Hematopoietic multipotent progenitor cell treated with erythropoietin and hydrocortisone succinate and interleukin-3 and kit ligand, for 15 days (in vitro differentiated cells): ENCODE results near the gene IL26.
"Not testable (repeated sequence)": the region's sequence is repeated elsewhere in the genome, so short reads cannot be mapped to it uniquely, and the experiment has no call there.

Experiments
- DNase-seq: peaks from one replicate; pipeline ENCODE4 v3.0.0-alpha.2; 2015; ENCODE audit warnings: low spot score

The IL26 gene

DNA sequence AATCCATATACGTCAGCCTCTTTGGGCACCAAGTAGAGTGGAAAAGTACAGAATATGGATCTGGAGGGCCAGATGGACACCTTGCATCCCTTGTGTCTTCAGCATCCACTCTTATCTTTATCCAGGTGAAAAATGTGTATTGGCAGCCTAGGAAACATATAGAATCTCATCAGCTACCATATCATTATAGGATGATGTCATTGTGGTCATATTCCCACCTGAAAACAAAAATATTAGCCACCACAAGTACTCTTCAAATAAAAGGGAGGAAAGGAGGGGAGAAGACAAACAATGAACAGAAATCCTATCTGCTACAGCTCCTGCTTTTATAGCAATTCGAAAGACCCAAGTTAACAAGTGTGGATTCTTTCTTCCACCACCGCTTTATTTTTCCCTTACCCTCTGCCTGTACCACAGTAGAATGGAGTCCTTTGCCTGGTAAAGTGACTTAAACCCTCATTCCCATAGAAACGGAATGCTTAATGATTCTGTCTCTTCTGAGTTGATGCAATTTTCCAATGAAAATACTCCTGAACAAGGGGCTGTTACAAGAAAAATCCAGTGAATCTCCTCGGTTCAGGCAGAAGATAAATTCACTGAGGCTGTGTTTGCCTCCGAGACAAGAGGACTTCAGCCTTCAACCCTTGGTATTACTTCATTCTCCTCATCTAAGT is 13.8 kb upstream of the IL26 start:
- DNase-seq: no peak

DNA sequence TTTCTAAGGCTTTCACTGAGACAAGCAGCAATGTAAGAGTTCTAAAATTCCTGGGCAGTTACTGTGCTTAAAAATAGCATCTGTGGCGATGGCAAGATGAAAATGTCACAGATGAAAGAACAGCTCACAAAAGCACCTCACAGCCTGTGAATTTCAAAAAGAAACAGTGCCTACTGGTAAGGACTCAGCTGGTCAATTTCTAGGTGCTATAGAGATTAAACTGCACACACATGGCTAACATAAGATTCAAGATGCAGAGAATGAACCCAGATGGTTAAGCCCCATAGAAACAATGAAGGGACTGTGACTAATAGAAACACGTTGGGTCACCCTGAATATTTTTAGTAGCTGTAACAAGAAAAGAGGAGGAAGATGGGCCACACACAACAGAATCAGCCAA is 12.0 kb upstream of the IL26 start:
- no peak for DNase-seq

DNA sequence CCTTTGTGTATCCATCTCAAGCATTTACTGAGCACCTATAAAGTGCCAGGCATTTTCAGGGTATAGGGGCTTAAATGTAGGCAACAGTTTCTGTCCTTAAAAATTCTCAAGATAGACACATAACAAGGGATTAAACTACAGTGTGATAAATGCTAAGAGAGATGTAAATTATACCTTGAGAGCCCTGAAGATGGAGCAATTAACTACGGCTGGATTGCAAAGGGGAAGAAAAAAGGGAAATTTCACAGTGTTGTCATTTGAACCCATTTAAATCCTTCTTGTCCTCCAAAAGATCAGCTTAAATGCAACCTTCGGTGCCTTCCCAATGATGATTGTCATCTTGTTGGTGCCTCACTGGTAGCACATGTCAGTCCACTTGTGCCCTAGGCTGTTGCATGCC is 11.5 kb upstream of the IL26 start:
- DNase-seq: no peak

DNA sequence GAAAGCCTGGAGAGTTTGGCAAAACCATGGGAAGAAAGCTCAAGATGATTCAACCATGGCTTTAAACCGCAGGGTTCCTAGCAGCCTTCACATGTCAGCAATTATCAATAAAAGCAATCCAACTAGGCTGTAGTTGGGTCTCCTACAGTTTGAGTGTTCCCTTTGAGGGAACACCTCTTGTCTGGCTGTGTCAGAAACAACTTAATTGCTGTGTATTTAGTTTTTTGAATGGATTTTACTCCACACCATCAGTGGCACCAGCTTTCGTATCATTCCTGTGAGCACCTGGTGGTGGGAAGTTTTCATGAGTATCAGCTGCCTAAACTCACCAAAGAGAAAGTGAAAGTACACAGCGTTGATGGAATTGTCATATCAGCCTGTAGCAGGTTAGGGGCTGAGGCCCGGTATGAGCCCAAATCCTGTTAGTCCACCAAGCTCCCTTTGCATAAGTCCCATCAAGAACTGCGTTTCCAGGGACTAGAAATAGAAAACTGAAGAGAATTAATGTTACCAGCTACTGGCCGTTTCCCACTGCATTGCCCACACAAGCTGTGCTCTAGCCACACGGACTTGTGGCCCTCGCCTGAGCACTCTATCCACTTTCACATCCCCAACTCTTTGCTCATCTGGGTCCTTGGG is 10.9 kb upstream of the IL26 start:
- DNase-seq: peak; percentile 72

DNA sequence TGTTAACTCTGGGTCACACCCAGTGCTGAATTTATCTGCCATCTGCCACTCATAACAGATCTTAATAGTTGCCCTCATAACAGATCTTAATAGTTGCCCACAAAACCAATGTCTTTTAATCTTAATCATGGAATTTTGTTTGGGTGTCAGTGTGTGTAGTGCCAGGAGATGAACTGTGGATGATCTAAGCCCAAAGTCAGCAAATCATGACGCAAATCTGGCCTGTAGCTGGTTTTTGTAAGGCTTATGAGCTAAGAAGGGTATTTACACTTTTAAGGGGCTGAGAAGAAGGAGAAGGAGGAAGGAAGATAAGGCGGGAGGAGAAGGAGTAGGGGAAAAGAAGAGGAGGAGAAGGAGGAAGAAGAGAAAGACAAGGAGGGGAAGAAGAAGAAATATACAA is 10.0 kb upstream of the IL26 start:
- DNase-seq: no peak

DNA sequence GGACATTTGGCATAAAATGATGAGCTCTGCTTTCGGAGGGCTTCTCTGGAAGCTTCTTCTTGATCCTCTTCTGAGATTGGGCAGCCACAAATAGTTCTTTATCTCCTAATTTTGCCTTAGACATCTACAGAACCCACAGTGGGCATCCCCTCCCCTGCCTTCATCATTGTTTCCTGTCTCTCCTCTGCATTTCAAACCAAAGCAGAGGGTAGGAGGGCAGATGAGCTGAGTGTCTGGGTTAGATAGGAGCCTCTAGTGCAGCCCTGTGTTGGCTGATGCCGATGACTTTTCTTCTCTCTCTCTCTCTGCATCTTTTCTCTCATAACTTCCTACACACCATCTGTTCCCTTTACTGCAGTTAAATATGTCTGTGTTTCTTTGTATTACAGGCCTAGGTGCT is 8.5 kb upstream of the IL26 start:
- no peak for DNase-seq

DNA sequence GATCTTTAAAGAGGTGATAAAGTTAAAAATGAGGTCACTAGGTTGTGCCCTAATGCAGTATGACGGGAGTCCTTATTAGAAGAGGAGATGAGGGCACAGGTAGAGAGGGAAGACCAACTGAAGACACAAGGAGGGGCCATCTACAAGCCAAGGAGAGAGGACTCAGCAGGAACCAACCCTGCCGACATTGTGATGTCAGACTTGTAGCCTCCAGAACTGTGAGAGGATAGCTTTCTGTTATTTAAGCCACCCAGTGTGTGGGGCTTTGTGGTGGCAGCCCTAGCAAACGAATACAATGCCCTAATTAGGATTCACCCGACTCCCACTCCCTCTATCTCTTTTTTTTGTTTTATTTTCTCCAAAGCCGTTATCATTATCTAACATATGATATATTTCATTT is 7.9 kb upstream of the IL26 start:
- DNase-seq: no peak

DNA sequence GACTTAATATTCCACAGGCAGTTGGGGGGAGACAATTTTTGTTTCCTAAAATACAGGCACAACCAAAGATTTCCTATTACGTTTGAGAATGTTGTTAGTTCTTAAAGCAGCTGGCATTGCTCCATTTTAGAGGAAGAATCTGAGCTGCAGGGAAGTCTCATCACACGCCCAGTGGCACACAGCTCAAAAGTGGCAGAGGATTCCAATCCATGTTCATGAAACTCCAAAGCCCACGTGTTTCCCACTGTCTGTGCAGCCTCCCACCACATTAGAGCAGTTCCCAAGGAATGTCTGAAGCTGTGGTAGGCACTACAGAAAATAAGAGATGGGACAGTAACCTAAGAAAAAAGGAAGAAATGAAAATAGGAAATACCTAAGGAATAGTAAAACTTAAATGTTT is 6.1 kb upstream of the IL26 start:
- no peak for DNase-seq

DNA sequence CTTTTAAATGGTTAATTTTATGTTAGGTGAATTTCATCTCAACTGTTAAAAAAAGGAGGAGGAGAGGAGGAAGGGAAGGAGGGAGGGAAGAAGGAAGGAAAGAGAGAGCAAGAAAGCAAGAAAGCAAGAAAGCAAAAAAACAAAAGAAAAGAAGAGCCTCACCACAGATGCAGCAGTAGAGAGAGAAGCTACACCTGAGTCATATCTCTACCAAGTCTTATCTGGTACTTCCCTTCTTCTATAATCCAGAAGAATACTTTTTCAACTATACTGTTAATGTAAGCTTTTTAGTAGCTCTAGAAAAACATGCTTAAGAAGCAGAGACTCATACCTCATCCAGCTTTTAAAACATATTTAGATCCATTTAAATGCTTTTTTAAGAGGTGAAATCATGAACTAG is 5.6 kb upstream of the IL26 start:
- no peak for DNase-seq

DNA sequence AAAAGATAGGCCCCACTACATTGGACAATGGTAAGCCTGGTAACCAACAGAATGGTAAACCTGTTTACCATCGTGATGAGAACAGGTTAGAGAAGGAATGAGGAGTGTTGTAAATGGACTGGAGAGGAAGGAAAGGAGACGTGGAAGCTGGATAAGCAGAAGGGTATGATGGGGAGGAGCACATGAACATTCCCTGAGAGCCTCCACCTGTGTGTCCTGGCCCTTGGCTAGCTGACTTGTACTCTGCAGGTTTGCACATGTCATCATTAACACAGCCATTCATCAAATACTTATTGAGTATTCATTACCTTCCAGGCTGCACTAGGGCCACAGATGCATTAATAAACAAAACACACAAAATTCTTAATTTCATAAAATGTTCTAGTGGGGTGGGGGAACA is 4.3 kb upstream of the IL26 start:
- no peak for DNase-seq

DNA sequence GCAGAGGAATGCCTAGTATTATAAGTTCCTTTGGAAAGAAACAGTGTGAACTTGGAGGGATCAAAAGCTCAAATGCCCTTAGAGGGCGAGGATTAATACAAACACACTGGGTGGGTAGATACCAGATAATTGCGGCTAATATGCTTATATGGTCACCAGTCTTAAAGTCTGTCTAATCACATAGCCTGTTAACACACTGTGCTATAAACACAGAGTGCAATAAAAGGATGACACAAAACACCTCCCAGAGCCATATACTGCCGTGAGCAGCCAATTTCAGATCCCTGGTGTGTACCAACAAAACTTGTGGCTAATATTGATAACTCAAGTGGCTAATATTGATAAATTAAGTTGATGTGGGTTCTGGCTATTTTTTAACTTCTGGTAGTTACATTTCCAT is 1.7 kb upstream of the IL26 start:
- DNase-seq: no peak

DNA sequence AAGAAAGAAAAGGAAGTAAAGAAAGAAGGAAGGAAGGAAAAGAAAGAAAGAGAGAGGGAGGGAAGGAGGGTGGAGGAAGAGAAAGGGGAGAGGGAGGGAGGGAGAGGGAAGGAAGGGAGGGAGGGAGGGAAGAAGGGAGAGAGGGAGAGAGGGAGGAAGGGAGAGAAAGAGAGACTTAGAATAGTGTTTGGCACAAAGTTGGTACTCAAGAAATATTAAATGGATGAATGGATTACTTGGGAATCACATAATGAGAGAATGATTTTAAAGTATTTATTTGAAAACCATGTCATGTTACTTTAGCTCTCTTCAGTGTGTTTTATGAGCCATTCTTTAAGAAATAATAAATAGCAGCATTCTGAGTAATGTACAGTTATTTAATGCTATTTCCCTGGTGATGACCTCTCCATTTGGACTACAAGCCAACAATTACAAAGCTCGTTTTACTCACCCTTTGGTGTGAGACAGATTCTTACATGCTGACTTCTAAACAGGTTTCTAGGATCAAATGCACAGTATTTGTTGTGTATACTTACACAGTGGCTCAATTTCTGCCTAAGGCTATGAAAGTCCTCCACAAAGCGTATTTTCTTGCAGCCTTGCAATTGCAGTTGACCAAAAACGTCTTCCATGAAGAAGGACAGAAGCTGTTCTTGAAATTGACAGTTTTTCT is 861 bp downstream of the IL26 start:
- DNase-seq: no peak

DNA sequence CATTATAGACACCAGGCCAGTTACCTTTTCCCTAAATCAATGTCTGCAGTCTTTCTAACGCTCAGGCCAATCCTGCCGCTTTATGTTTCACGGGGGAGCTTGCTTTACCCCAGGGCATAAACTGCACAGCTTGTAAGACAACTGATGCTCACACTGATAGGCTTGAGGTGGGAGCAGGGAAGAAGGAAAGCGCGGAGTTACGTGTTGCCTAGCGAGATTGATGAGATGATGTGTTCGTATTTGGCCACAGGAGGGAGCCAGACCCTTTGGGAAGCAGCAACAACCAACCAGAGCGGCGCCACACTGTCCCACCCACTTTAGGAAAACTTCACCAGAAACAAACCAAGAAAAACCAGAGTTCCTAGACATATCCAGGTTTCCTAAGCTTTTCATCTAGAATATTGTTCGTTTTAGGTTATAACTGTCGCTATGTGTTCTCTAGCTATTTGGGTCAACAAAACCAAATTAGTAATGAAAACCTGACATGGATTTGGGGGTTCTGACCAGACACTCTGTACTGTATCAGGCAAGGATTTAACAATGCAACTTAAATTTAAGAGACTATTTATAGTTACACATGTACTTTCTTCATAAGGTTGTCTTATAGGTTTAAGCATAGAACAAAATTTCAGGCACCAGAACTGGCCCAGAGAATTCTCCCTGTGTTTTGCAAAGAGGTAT is 2.4 kb downstream of the IL26 start:
- DNase-seq: peak; percentile 73

DNA sequence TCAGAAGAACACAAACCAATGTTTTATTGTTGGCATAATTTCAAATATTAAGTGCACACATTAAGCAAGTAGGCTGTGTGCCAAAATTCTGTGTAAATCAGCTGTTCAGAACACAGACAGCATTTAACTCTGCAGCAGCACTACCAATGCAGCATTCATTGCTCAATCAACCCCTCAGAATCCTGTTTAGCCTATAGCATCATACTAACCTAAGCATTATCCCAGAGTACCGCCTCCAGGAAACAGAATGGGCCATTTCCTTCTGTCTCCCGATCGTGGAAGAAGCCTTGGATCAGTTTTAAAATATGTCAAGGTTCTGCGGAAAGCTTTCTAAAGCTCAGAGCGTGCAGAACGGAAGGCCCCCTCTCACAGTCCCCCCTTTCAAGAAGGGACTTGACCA is 3.3 kb downstream of the IL26 start:
- no peak for DNase-seq

DNA sequence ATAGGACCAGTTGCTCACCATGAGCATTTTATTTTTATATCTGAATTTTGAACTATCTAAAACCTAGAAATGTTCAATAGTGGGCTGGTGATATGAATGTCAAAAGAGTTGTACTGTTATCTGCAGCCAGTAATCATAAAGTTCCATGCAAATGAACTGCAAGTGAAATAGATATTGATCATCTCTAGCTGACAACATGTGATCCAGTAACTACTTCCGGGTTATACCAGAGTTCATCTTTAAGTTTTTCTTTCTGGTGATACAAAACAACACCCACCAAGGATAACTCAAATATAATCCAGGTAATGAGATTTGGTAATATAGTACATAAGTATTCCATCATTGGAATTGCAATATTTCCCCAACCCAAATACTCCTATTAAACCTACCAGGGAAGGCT is 4.1 kb downstream of the IL26 start:
- no peak for DNase-seq

DNA sequence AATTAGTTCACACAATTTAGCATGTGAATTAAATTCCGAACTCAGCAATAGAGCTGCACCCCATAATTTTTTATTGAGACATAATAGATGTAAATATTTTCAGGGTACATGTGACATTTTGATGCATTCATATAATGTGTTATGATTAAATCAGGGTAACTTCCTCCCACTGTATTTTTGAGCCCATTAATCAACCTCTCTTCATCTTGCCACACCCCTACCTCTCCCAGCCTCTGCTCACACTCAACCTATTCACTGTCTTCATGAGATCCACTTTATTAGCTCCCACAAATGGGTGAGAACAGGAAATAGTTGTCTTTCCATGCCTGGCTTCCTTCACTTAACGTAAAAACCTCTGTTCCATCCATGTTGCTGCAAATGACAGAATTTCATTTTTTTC is 14.7 kb downstream of the IL26 start:
- DNase-seq: no peak

DNA sequence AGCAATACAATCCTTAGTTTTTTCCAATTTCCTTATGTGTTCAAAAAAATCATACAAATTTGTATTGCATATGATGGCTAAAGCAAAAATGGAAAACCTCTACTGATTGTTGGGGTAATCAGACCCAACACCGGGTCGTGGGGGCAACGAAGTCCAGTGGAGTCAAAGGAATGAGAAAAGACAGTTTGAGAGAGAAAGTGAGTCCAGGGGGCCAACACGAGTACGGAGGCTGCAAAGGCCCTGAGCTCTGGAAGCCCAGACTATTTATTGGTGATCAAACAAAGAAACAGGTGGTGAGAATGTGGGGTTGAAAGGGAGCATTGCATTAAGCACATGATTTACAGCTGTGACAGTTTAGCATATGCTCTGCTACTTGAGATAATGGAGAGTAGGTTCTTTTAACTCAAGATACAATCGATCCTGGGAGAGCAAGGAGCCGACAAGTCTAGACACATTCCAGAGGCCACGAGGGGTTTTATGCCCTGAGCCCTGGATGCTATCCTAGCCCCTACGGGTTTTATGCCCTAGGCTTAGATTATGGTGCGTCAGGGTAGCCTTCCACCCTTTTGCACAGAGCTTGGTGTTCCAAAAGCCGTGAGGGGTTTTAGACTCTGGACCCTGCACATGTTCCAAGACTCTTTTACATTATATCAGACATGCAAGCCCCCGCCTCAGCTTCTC is 16.4 kb downstream of the IL26 start:
- not testable (repeated sequence) for DNase-seq

DNA sequence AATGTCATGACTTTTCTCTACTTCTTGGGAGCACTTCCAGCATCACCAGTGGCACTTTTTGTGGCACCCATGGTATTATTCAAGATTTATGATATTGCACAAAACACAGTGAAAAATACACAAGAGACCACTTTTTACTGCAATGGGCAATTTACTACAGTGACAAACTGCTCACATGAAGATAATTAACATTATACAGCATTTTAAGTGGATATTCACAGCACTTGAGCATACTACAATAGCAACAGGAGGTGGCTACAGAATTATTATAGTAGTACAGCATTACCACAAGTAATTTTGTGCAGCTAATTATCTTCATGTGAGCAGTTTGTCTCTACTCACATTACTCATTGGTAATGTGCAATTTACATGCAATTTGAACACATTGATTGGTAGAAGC is 18.3 kb downstream of the IL26 start:
- DNase-seq: no peak

DNA sequence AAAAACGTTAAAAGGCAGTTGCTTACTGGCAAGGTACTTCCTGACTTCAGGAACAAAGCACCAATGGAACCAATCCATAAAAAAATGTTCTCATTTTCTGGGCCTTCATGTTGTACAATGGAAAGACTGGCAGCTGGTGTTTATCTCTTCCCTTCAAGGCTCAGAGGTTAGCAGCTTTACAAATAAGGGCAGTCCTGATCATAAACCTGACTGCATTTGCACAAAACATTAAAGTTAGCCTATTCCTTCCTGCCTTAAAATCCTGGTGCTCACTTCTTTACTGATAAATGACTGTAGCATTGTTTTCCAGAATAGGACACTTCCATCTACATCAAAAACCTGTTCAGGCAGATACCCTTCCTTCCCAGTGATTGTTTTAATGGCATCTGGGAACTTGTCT is 19.2 kb downstream of the IL26 start:
- no peak for DNase-seq

DNA sequence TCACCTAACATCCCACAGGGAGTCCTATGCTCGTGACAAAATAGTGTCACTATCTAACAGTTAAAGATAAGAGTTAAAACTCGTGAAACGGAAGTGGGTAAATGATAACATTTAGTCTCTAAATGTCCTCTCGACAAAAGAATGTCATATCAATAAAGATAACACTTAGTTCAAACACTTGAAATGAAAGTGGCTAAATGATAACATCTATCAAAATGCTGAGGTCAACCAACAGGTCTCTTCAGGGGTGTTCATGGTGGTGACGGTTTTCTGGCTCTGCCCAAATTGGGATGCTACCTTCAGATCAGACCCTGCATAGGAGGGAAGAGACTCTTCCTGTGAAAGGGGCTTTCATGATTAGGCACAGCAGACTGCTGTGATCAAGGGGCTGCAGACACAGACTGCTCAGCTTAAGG is 22.1 kb downstream of the IL26 start:
- no peak for DNase-seq

DNA sequence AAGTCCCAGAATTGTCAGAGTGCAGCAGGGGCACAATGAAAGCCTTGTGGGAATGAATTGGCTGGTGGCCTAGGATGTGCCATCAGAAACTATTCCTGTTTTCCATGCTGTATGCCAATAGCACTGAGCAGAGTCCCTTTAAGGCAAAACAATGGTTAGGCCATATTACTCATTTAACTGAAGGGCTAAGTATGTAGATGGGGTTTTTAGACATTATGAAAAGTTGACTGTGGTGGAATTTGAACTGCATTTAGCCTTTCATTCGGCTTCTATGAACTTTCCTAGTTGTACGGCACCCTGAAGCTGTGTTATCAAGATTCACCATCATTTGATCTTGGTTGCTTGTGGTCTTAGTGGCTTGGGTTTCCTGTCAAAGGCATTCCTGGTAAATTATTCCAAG is 24.8 kb downstream of the IL26 start:
- DNase-seq: no peak

DNA sequence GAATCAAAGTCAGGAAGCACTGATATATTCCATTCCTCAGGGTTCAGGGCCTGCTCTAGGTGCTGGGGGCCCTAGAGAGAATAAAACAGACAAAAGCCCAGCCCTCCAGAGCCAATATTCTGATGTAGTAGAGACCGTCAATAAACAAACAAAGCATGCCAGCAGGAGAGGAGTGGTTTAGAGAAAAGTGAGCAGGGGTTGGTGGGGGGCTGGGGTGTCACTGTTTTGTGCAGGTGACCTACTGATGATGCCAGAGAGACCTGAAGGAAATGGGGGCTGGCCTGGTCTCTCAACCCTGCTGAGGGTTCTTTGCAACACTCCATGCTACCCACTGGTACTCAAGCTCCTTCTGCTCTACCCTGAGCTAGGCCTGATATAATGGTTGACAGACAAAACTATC is 26.5 kb downstream of the IL26 start:
- no peak for DNase-seq
